Epithelial cell of esophagus (primary cell): Measurements from ENCODE around the gene ZNF573.
"Not testable (repeated sequence)": the region's sequence is repeated elsewhere in the genome, so short reads cannot be mapped to it uniquely, and the experiment has no call there.

Experiments used
- DNase-seq: peaks from one replicate; pipeline ENCODE4 v3.0.0; 2010; ENCODE audit warnings: low read depth
- H3K4me3 ChIP-seq: 2 replicates; pipeline ENCODE4 v1.5.1; 2011; ENCODE audit warnings: mild to moderate bottlenecking, low read length, control low read depth
- CTCF ChIP-seq: IDR thresholded peaks from 2 replicates; pipeline ENCODE4 v1.5.1; 2011; ENCODE audit warnings: low read depth, mild to moderate bottlenecking, low read length, control low read depth, inconsistent platforms; ENCODE audit not compliant: insufficient read depth; ENCODE audit errors: missing control alignments

Gene ZNF573

GRCh38 chr19:37779127-37780005, at the start of gene ZNF573:
Gene ZNF573, minus strand, starts transcription at chr19:37779586. Its CDS starts 5,857 bp downstream, at chr19:37773729.
- peak; percentile 93 for DNase-seq
- peak within 1 kb of the TSS; percentile 98 for H3K4me3 ChIP-seq
- peak; percentile 27 for TF ChIP-seq CTCF

GRCh38 chr19:37817180-37817981, 38.0 kb upstream of the ZNF573 start:
- H3K4me3 ChIP-seq: peak overlapping the region; percentile 50
- DNase-seq: peak; percentile 27
- no peak for TF ChIP-seq CTCF

- DNase-seq, H3K4me3 ChIP-seq: not testable (repeated sequence)
Measured at GRCh38 chr19:37815611-37816010, 36.2 kb upstream of the ZNF573 start.

- no peak for TF ChIP-seq CTCF
- H3K4me3 ChIP-seq: no peak overlapping the region
- DNase-seq: no peak
Measured at GRCh38 chr19:37813340-37813739, 34.0 kb upstream of the ZNF573 start.

- DNase-seq: no peak
- no peak for TF ChIP-seq CTCF
- no peak overlapping the region for H3K4me3 ChIP-seq
Measured at GRCh38 chr19:37809366-37809765, 30.0 kb upstream of the ZNF573 start.

- TF ChIP-seq CTCF: no peak
Measured at GRCh38 chr19:37803249-37803840, 24.0 kb upstream of the ZNF573 start.

More at GRCh38 chr19:37803249-37803840, 24.0 kb upstream of the ZNF573 start:
- H3K4me3 ChIP-seq: no peak overlapping the region
- DNase-seq: no peak
